K562 (cell line): Measurements from ENCODE around the gene ZCCHC3. TPM values are rescaled to one million over a fixed set of nuclear protein-coding genes. Genes with fewer than 3 reads are reported as not detected.
A peak's percentile ranks its signal among the peaks of the same experiment; 100 is the strongest.

ENCODE experiments used
- FOXP1 ChIP-seq: sonication (generic); formaldehyde crosslinking; IDR thresholded peaks from 2 replicates; pipeline ENCODE4 v1.8.0; 2022; ENCODE audit warnings: mild to moderate bottlenecking, missing genetic modification reagents
- PTRF ChIP-seq: fragments of 450-650 bp; IDR thresholded peaks from 2 replicates; pipeline ENCODE4 v1.6.1; 2016; ENCODE audit warnings: mild to moderate bottlenecking, missing genetic modification characterization, missing compliant biosample characterization
- SRSF1 ChIP-seq: fragments of 200-400 bp; formaldehyde crosslinking; IDR thresholded peaks from 2 replicates; pipeline ENCODE4 v1.6.1; 2017; ENCODE audit warnings: mild to moderate bottlenecking, low read depth, low read length, moderate library complexity
- TOE1 ChIP-seq, 2 experiments: fragments of 450-650 bp in 1 of 2; sonication (generic) in 1 of 2; formaldehyde crosslinking in 1 of 2; IDR thresholded peaks; 2 replicates each; pipeline versions ENCODE4 v1.7.1 to v1.8.0; 2016 to 2022; ENCODE audit warnings: borderline replicate concordance in 2 of 2, mild to moderate bottlenecking in 2 of 2, antibody characterized with exemption in 1 of 2, inconsistent platforms in 1 of 2, low read depth in 1 of 2, missing genetic modification reagents in 1 of 2, moderate library complexity in 1 of 2
- ZNF316 ChIP-seq: fragments of 450-650 bp; IDR thresholded peaks from 2 replicates; pipeline ENCODE4 v1.6.1; 2016
- ZNF431 ChIP-seq: sonication (generic); formaldehyde crosslinking; IDR thresholded peaks from 2 replicates; pipeline ENCODE4 v1.8.0; 2022; ENCODE audit warnings: mild to moderate bottlenecking, missing genetic modification reagents
- ZNF507 ChIP-seq: conservative IDR thresholded peaks from 2 replicates; pipeline ENCODE4 v1.6.1; 2017; ENCODE audit warnings: missing genetic modification characterization, missing compliant biosample characterization
- ZNF57 ChIP-seq: fragments of 450-650 bp; formaldehyde crosslinking; IDR thresholded peaks from 2 replicates; pipeline ENCODE4 v1.4.0; 2020; ENCODE audit warnings: mild to moderate bottlenecking, moderate library complexity
- ZSCAN32 ChIP-seq: fragments of 450-650 bp; formaldehyde crosslinking; IDR thresholded peaks from 2 replicates; pipeline ENCODE4 v1.4.0; 2020; ENCODE audit warnings: mild to moderate bottlenecking, moderate library complexity
- polyA plus RNA-seq, 8 experiments: library from polyadenylated mRNA; depleted of rRNA in 4 of 8; stranded (reverse) in 5 of 8; unstranded in 3 of 8; fragments of >200 nt; fragmentation: Nextera tagmentation in 2 of 8; fragmentation: Illumina TruSeq in 1 of 8; extraction: Ambion mirVana in 2 of 8; extraction: Trizol in 1 of 8; gene quantifications; 2 replicates each; pipeline versions ENCODE4 v1.2.1 to v1.2.3, GENCODE V29; 2011 to 2014; ENCODE audit warnings: inconsistent platforms in 1 of 8, missing spikeins in 1 of 8
- total RNA-seq, 7 experiments: library from RNA; depleted of rRNA in 6 of 7; stranded (reverse); fragments of >200 nt in 6 of 7; fragmentation: Illumina TruSeq in 2 of 7; extraction: Trizol in 2 of 7; gene quantifications; 2 replicates each; pipeline versions ENCODE4 v1.2.1 to v1.2.3, GENCODE V29; 2011 to 2021; ENCODE audit warnings: low replicate concordance in 1 of 7
- TF ChIP-seq, protein P1 (sequence below): fragments of 450-650 bp; IDR thresholded peaks from 2 replicates; pipeline ENCODE4 v1.6.1; 2016; ENCODE audit warnings: mild to moderate bottlenecking, moderate library complexity
- TF ChIP-seq, protein P2 (sequence below): fragments of 150-350 bp; IDR thresholded peaks from 2 replicates; pipeline ENCODE4 v1.6.1; 2014; ENCODE audit warnings: low read depth, mild to moderate bottlenecking, low read length, borderline replicate concordance

The ZCCHC3 gene
- total and polyA plus RNA-seq, 9 of the 15 experiments (the other 6 are each of a cell fraction or from before 2014, with no cell fraction given), result 2.8 to 23.3 (median 16.5) TPM

DNA sequence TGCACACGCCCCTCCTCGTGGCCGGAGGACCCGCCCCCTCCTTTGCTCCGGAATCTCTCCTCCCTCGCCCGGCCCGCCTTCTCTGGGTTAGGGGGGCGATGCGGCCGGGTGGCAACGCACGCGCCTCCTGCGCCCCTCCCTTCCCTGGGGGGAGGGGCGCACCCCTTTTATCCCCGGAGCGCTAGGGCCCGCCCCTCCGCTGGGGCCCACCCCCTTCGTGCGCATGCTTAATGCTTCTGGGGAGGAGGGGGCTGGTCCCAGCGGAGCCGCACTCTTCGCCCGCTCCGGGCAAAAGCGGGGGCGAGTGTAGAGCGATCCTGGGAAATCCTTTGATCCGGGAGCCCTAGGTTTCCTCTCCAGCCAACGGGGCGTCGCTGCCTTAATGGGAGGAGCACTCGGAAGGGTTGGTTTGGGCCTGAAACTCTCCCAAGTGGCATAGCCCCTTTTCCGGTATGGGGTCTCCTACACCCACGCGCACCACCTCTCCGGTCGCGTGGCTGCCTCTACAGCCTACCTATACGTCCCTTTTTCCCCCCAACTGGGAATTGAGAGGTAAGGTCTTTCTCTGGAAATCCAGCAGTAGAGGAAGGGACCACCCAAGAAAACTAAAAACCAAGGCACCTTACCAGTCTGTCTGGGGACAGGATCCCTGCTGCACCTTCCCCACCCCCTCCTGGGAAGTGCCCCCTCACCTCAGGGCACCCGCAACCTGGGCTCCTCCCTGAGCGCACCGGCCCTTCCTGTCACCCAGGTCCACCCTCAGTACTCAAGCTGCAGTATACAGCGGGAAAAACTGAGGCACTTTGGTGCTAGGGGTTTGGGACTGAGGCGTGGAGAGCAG, 30.0 kb downstream of the ZCCHC3 start (continued):
- TF ChIP-seq, protein P1, sequence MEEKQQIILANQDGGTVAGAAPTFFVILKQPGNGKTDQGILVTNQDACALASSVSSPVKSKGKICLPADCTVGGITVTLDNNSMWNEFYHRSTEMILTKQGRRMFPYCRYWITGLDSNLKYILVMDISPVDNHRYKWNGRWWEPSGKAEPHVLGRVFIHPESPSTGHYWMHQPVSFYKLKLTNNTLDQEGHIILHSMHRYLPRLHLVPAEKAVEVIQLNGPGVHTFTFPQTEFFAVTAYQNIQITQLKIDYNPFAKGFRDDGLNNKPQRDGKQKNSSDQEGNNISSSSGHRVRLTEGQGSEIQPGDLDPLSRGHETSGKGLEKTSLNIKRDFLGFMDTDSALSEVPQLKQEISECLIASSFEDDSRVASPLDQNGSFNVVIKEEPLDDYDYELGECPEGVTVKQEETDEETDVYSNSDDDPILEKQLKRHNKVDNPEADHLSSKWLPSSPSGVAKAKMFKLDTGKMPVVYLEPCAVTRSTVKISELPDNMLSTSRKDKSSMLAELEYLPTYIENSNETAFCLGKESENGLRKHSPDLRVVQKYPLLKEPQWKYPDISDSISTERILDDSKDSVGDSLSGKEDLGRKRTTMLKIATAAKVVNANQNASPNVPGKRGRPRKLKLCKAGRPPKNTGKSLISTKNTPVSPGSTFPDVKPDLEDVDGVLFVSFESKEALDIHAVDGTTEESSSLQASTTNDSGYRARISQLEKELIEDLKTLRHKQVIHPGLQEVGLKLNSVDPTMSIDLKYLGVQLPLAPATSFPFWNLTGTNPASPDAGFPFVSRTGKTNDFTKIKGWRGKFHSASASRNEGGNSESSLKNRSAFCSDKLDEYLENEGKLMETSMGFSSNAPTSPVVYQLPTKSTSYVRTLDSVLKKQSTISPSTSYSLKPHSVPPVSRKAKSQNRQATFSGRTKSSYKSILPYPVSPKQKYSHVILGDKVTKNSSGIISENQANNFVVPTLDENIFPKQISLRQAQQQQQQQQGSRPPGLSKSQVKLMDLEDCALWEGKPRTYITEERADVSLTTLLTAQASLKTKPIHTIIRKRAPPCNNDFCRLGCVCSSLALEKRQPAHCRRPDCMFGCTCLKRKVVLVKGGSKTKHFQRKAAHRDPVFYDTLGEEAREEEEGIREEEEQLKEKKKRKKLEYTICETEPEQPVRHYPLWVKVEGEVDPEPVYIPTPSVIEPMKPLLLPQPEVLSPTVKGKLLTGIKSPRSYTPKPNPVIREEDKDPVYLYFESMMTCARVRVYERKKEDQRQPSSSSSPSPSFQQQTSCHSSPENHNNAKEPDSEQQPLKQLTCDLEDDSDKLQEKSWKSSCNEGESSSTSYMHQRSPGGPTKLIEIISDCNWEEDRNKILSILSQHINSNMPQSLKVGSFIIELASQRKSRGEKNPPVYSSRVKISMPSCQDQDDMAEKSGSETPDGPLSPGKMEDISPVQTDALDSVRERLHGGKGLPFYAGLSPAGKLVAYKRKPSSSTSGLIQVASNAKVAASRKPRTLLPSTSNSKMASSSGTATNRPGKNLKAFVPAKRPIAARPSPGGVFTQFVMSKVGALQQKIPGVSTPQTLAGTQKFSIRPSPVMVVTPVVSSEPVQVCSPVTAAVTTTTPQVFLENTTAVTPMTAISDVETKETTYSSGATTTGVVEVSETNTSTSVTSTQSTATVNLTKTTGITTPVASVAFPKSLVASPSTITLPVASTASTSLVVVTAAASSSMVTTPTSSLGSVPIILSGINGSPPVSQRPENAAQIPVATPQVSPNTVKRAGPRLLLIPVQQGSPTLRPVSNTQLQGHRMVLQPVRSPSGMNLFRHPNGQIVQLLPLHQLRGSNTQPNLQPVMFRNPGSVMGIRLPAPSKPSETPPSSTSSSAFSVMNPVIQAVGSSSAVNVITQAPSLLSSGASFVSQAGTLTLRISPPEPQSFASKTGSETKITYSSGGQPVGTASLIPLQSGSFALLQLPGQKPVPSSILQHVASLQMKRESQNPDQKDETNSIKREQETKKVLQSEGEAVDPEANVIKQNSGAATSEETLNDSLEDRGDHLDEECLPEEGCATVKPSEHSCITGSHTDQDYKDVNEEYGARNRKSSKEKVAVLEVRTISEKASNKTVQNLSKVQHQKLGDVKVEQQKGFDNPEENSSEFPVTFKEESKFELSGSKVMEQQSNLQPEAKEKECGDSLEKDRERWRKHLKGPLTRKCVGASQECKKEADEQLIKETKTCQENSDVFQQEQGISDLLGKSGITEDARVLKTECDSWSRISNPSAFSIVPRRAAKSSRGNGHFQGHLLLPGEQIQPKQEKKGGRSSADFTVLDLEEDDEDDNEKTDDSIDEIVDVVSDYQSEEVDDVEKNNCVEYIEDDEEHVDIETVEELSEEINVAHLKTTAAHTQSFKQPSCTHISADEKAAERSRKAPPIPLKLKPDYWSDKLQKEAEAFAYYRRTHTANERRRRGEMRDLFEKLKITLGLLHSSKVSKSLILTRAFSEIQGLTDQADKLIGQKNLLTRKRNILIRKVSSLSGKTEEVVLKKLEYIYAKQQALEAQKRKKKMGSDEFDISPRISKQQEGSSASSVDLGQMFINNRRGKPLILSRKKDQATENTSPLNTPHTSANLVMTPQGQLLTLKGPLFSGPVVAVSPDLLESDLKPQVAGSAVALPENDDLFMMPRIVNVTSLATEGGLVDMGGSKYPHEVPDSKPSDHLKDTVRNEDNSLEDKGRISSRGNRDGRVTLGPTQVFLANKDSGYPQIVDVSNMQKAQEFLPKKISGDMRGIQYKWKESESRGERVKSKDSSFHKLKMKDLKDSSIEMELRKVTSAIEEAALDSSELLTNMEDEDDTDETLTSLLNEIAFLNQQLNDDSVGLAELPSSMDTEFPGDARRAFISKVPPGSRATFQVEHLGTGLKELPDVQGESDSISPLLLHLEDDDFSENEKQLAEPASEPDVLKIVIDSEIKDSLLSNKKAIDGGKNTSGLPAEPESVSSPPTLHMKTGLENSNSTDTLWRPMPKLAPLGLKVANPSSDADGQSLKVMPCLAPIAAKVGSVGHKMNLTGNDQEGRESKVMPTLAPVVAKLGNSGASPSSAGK, result peak; percentile 23; the same call in 1 of the 2 replicates
- 0 out of 2 replicates have a peak, but pooled peaks have one; percentile 16 for TF ChIP-seq TOE1 (IDR thresholded peaks at IDR 0.05; ENCODE audit: borderline replicate concordance)
- TF ChIP-seq TOE1 (CRISPR knock-in tag; IDR thresholded peaks at IDR 0.05; ENCODE audit: borderline replicate concordance, low read depth), result no peak
- no peak for TF ChIP-seq ZSCAN32 (CRISPR knock-in tag)
- TF ChIP-seq ZNF316, result no peak
- TF ChIP-seq FOXP1 (CRISPR knock-in tag), result 0 out of 2 replicates have a peak, but pooled peaks have one; percentile 18
- no peak for TF ChIP-seq SRSF1
- TF ChIP-seq ZNF431 (CRISPR knock-in tag), result no peak
- no peak for TF ChIP-seq PTRF (tag)
- TF ChIP-seq ZNF57 (CRISPR knock-in tag), result no peak
- no peak for TF ChIP-seq ZNF507 (tag)
- TF ChIP-seq, protein P2, sequence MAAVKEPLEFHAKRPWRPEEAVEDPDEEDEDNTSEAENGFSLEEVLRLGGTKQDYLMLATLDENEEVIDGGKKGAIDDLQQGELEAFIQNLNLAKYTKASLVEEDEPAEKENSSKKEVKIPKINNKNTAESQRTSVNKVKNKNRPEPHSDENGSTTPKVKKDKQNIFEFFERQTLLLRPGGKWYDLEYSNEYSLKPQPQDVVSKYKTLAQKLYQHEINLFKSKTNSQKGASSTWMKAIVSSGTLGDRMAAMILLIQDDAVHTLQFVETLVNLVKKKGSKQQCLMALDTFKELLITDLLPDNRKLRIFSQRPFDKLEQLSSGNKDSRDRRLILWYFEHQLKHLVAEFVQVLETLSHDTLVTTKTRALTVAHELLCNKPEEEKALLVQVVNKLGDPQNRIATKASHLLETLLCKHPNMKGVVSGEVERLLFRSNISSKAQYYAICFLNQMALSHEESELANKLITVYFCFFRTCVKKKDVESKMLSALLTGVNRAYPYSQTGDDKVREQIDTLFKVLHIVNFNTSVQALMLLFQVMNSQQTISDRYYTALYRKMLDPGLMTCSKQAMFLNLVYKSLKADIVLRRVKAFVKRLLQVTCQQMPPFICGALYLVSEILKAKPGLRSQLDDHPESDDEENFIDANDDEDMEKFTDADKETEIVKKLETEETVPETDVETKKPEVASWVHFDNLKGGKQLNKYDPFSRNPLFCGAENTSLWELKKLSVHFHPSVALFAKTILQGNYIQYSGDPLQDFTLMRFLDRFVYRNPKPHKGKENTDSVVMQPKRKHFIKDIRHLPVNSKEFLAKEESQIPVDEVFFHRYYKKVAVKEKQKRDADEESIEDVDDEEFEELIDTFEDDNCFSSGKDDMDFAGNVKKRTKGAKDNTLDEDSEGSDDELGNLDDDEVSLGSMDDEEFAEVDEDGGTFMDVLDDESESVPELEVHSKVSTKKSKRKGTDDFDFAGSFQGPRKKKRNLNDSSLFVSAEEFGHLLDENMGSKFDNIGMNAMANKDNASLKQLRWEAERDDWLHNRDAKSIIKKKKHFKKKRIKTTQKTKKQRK, result no peak
